AG09309 (cell line): ENCODE data around the gene PGGHG.

Source experiments
- DNase-seq: peaks from one replicate; pipeline ENCODE4 v3.0.0-alpha.2; 2010; ENCODE audit warnings: low read depth
- H3K4me3 ChIP-seq: 2 replicates; pipeline ENCODE4 v1.5.1; 2011; ENCODE audit warnings: mild to moderate bottlenecking, low read depth, low read length, moderate library complexity; ENCODE audit not compliant: control insufficient read depth
- CTCF ChIP-seq: IDR thresholded peaks from 2 replicates; pipeline ENCODE4 v1.5.1; 2011; ENCODE audit warnings: mild to moderate bottlenecking, low read depth, low read length, inconsistent platforms; ENCODE audit not compliant: insufficient read depth, control insufficient read depth; ENCODE audit errors: missing control alignments

Gene PGGHG

GRCh38 chr11:298406-299065 lies 9.6 kb downstream of the PGGHG start:
- no peak for DNase-seq
- no peak overlapping the region for H3K4me3 ChIP-seq
- TF ChIP-seq CTCF, result no peak

DNA sequence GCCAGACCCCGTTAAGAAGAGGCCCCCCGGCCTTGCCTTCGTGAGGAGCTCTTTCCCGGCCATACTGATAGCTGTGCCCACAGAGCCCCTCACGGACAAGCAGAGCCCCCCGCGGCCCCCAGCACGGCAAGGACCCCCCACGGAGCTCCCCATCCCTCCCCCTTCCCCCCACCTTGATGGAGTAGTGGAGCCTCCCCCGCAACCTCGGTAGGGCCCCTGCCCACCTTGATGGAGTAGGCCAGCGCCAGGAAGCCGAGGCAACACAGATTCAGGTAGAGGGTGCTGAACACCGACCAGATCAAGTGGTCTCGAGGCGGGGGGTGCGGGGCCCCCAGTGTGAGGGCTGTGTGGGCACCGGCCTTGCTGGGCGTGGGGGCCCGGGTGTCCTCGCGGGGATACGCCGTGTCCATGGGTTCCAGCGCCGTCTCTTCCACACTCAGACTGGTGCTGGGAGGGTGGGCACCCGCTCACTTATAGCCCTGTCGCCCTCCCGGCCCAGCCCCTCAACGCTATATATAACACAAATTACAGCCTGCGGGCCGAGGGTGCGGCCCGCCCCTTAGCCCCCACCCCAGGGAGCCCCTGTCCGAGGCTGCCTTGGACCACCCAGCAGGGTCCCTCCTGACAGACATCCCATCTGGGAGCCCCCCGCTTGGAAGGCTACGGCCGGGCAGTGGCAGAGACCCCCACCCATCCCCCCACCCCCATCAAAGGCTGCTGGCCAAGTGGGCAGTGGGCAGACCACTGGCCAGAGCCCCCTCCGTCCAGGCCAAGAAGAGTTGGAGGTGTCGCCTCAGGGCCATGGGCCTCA lies 10.4 kb downstream of the PGGHG start, which contains the start of gene IFITM5:
Gene IFITM5 (minus strand): TSS at position 446 of the 811 bp plus-strand sequence. CDS start 36 bp downstream, at position 410.
- no peak for DNase-seq
- no peak for TF ChIP-seq CTCF
- H3K4me3 ChIP-seq, result no peak within 1 kb of the TSS

GRCh38 chr11:299951-300735 lies 11.2 kb downstream of the PGGHG start:
- TF ChIP-seq CTCF, result peak; percentile 24

DNA sequence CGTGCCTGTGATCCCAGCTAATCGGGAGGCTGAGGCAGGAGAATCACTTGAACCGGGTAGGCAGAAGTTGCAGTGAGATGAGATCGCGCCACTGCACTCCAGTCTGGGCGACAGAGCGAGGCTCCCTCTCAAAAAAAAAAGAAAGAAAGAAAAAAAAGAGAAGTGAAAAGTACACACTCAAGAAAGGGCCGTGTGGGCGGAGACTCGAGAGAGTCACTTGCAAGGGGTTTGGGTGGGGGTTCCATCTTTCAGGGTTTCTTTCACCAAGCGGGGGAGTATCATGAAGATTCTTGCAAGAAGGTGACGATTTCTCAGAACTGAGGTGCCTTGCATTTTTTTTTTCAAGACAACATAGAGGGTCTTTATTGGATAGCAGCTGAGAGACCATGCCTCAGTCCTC lies 14.4 kb downstream of the PGGHG start:
- TF ChIP-seq CTCF, result no peak
- no peak overlapping the region for H3K4me3 ChIP-seq
- no peak for DNase-seq

More at GRCh38 chr11:299951-300735, 11.2 kb downstream of the PGGHG start:
- no peak for DNase-seq
- H3K4me3 ChIP-seq, result no peak overlapping the region

DNA sequence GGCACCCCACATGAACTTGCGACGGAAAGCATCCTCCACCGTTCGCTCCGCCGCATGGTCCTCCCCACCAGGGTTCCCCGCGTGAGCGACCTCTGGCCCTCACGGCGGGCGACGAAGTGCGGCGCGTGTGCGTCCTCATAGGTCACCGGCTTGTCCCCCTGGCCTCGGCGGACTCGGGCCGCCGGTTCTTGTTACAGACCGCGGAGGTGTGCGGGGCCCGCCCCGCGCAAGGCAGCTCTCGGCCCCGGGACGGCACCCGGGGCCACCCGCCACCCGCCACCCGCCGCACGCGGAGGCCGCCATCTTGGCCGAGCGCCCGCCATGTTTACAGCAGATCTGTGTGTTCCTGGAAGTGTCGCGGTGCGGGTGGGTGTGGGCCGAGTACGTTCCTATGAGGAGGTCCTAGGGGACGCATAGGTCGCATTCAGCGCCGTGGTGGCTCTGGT lies 15.2 kb downstream of the PGGHG start:
- TF ChIP-seq CTCF, result no peak
- H3K4me3 ChIP-seq, result no peak overlapping the region
- no peak for DNase-seq
